ENCODE results near the gene LRPPRC.

LRPPRC gene

DNA sequence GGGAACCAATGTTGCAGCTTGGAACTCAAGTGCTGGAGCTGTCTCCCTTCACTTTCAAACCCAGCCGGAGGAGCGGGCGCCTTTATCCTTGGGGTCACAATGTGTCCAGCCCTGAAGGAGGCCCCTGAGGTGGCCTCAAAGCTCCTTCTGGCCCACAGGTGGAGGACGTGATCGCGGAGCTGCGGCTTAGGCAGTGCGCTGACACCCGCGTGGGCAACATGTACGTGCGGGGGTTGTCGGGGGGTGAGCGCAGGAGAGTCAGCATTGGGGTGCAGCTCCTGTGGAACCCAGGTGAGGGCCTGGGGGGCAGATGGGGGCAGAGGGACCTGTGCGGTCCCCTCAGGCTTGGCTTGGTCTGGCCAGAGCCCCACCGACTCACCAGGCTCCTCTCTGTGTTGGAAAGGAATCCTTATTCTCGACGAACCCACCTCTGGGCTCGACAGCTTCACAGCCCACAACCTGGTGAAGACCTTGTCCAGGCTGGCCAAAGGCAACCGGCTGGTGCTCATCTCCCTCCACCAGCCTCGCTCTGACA, 143.5 kb downstream of the LRPPRC start:
- DNase-seq = no peak

- no peak for DNase-seq
Observed at GRCh38 chr2:43851011-43851980, 144.5 kb downstream of the LRPPRC start.

DNA sequence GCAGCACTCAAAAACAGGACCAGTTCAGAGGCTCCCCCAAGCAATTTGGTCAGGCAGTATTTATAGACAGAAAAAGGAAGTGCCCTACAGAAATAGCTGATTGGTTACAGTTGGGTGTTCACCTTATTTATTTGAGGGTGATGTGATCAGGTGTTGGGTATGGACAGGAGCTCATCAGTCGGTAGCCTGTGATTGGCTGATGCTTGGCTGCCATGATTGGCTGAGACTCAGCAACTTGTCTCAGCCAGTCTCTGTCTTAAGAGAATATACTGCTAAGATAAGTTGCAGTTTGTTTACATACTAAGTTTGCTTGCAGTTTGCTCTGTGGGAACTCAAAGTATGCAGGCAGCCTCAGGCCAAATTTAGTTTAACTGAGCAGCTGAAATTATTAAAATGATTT, 147.6 kb downstream of the LRPPRC start:
- no peak for DNase-seq

- DNase-seq = no peak
Observed at GRCh38 chr2:43846140-43846793, 149.5 kb downstream of the LRPPRC start.

- DNase-seq = no peak
Observed at GRCh38 chr2:43845181-43845580, 150.6 kb downstream of the LRPPRC start.

GRCh38 chr2:43842866-43843226, 152.9 kb downstream of the LRPPRC start:
- DNase-seq = no peak

DNA sequence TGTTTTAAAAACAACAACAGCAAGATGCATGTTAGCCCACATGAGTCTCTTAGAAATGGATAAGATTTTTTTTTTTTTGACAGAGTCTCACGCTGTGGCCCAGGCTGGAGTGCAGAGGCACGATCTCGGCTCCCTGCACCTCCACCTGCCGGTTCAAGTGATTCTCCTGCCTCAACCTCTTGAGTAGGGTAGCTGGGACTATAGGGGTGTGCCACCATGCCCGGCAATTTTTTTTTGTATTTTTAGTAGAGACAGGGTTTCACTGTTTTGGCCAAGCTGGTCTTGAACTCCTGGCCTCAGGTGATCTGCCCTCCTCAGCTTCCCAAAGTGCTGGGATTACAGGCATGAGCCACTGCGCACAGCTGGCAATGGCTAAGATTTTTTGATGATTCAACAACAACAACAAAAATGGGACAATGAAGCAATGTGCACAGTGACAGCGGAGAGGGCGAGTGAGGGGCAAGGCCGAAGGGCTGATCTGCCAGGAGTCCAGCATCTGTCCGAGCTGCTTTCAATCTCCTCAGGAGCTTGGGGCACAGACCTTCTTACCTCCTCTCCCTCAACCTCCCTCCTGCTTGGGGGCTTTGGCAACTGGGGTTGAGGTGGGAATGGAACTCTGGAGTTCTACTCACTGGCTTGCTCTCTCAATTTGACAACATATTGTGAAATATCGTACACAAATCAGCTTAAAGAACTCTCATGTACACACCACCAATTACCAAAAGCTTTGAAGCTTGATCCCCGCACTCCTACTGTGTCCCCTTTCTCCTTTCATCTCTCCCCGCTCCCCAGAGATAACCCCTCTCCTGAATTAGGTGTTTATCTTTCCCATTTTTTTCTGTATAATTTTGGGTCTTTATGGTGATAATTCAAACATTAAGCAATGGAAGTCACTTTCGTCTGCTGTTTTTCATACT, 153.6 kb downstream of the LRPPRC start:
- DNase-seq = no peak

- DNase-seq = no peak
Observed at GRCh38 chr2:43840965-43841364, 154.8 kb downstream of the LRPPRC start.

- DNase-seq = no peak
Observed at GRCh38 chr2:43839776-43840564, 155.8 kb downstream of the LRPPRC start.

DNA sequence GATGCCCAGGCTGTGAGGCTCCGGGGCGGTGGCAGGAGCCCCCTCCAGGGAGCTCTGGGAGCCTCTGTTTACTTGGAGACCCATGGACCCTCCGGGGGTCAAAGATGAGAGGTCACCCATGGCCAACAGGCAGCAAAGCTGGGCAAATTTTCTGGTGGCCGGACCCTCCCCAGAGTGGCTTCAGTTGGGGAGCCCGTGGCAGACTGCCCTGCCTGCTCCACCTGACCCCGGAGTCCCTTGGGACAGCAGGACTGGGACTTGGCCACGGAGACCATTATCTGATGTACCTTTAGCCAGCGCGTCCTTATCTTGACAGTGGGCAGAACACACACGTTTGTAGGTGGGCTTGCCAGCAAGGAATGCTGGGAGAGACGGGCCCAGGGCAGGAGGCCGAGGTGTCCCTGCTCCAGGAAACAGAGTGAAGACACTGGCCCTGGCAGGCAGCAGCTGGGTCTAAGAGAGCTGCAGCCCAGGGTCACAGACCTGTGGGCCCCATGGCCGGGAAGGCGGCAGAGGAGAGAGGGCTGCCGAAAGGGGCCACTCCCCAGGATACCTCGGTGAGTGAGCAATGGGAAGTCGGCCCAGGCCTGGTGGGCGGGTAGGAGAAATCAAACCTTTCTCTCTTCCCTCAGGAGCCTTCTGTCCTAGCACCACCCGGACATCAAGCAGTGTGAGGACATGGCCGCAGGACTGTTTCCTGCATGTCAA, 157.1 kb downstream of the LRPPRC start, which contains the start of the genes ABCG5 and ABCG8:
ABCG5 (minus strand) TSS at position 280 of the 708 bp plus-strand sequence; CDS start at position 120, 160 bp downstream.
ABCG8 (plus strand) TSS at position 412 of the 708 bp plus-strand sequence; CDS start at position 495, 83 bp downstream.
- no peak for DNase-seq

GRCh38 chr2:43837831-43838559, 157.8 kb downstream of the LRPPRC start:
- DNase-seq = no peak

DNA sequence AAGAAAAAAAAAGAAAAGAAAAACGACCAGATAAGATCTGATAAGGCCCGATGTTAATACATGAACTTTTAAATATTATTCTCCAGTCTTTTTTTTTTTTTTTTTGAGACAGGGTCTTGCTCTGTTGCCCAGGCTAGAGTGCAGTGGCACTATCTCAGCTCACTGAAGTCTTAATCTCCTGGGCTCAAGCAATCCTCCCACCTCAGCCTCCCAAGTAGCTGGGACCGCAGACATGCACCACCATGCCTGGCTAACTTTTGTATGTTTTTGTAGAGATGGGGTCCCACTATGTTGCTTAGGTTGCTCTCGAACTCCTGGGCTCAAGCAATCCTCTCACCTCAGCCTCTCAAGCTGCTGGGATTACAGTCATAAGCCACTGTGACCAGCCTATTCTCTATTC, 158.8 kb downstream of the LRPPRC start:
- no peak for DNase-seq

Data from SIG-M5 (cell line).